Lower lobe of right lung (tissue), 2 donors: ENCODE measurements around the gene TENT5C. TPM values are rescaled to one million over a fixed set of nuclear protein-coding genes. Genes with fewer than 3 reads are reported as not detected.

Experiments
- ATAC-seq, 2 donors: fragments of 200-7000 bp; cut with Tn5 transposase; one replicate each; pipeline ENCODE4 v1.9.1; 2020 to 2022; ENCODE audit warnings: mild to moderate bottlenecking in 2 of 2, moderate library complexity in 2 of 2
- DNase-seq: peaks from one replicate; pipeline ENCODE4 v3.0.0-alpha.2; 2020
- H3K27ac ChIP-seq: fragments of 200-600 bp; one replicate; pipeline ENCODE4 v1.8.0; 2022
- H3K27me3 ChIP-seq: fragments of 200-600 bp; one replicate; pipeline ENCODE4 v1.8.0; 2022; ENCODE audit warnings: low read depth
- H3K36me3 ChIP-seq: fragments of 200-600 bp; one replicate; pipeline ENCODE4 v1.8.0; 2022; ENCODE audit warnings: mild to moderate bottlenecking
- H3K4me1 ChIP-seq: fragments of 200-600 bp; one replicate; pipeline ENCODE4 v1.8.0; 2022
- H3K4me3 ChIP-seq: fragments of 200-600 bp; one replicate; pipeline ENCODE4 v1.8.0; 2022; ENCODE audit warnings: mild to moderate bottlenecking
- H3K9me3 ChIP-seq: fragments of 200-600 bp; one replicate; pipeline ENCODE4 v1.8.0; 2022
- intact Hi-C: fragments of 100-400 bp; cut with DNase I; formaldehyde crosslinking; loops from one replicate; pipeline ENCODE4 v1.11.0; 2022
- total RNA-seq: library from RNA; stranded (reverse); fragmentation: NEBNext Ultra II Directional; extraction: Animal tissue kit (Norgen Biotek cat#: 25700); gene quantifications from one replicate; pipeline ENCODE4 v1.2.1, GENCODE V29; 2021
- TF ChIP-seq, protein P1 (sequence below): fragments of 200-600 bp; IDR thresholded peaks from one replicate; pipeline ENCODE4 v1.8.0; 2022; ENCODE audit warnings: antibody characterized with exemption, mild to moderate bottlenecking
- donor health status: DM: no; HTN: yes; CAD: no; lungs with severe emphysema.

TENT5C gene
- total RNA-seq, 1 donor from 2014 or later: 23.2 TPM

- DNase-seq: peak; percentile 78
- intact Hi-C loops: no loop called here
- TF ChIP-seq, protein P1, sequence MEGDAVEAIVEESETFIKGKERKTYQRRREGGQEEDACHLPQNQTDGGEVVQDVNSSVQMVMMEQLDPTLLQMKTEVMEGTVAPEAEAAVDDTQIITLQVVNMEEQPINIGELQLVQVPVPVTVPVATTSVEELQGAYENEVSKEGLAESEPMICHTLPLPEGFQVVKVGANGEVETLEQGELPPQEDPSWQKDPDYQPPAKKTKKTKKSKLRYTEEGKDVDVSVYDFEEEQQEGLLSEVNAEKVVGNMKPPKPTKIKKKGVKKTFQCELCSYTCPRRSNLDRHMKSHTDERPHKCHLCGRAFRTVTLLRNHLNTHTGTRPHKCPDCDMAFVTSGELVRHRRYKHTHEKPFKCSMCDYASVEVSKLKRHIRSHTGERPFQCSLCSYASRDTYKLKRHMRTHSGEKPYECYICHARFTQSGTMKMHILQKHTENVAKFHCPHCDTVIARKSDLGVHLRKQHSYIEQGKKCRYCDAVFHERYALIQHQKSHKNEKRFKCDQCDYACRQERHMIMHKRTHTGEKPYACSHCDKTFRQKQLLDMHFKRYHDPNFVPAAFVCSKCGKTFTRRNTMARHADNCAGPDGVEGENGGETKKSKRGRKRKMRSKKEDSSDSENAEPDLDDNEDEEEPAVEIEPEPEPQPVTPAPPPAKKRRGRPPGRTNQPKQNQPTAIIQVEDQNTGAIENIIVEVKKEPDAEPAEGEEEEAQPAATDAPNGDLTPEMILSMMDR: peak; percentile 38
- H3K9me3 ChIP-seq: no peaks in the 10 kb centered on the region
- H3K27ac ChIP-seq: peak overlapping the region; percentile 41
- peak; percentile 70 to 86 for ATAC-seq
- no peak overlapping the region for H3K4me3 ChIP-seq
- no peaks in the 10 kb centered on the region for H3K36me3 ChIP-seq
- H3K4me1 ChIP-seq: peaks cover 13% of the 10 kb centered on the region
- no peaks in the 10 kb centered on the region for H3K27me3 ChIP-seq
Measured at GRCh38 chr1:117671781-117672501, 66.1 kb downstream of the TENT5C start.

GRCh38 chr1:117672756-117673155 is 66.9 kb downstream of the TENT5C start:
- ATAC-seq (no peak), DNase-seq (no peak)
- Histone ChIP-seq H3K27me3 (no peaks in the 10 kb centered on the region), H3K4me3 (no peak overlapping the region), H3K9me3 (no peaks in the 10 kb centered on the region), H3K4me1 (peaks cover 13% of the 10 kb centered on the region), H3K36me3 (no peaks in the 10 kb centered on the region), H3K27ac (no peak overlapping the region)
- intact Hi-C loops: no loop called here
- TF ChIP-seq, protein P1: no peak

DNA sequence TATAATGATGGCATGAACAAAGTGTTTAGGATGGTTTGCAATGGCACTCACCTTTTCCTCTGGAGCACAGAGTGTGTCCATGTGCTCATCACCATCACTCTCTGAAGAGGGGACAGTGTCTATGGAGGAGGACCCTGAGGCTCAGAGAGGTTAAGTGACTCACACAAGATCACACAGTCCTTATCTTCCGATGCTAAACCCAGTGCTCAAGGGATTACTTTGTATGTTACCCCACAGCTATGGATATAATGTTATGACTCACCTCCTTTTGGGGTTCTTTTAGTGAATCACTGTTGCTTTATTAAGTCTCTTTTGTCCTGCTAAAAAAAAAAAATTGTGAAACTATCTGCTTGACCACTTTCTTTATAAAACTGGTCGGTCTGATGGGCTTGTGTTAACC is 67.6 kb downstream of the TENT5C start:
- Histone ChIP-seq H3K4me3 (no peak overlapping the region), H3K27ac (no peak overlapping the region), H3K27me3 (no peaks in the 10 kb centered on the region), H3K9me3 (no peaks in the 10 kb centered on the region), H3K36me3 (no peaks in the 10 kb centered on the region), H3K4me1 (peaks cover 13% of the 10 kb centered on the region)
- TF ChIP-seq, protein P1: no peak
- intact Hi-C loops: no loop called here
- no peak for DNase-seq
- ATAC-seq: no peak

GRCh38 chr1:117674521-117675400 is 68.9 kb downstream of the TENT5C start:
- TF ChIP-seq, protein P1: peak; percentile 41
- peaks cover 13% of the 10 kb centered on the region for H3K4me1 ChIP-seq

GRCh38 chr1:117675907-117676430 is 70.1 kb downstream of the TENT5C start:
- Histone ChIP-seq H3K4me3 (no peak overlapping the region), H3K4me1 (peaks cover 13% of the 10 kb centered on the region), H3K27me3 (no peaks in the 10 kb centered on the region), H3K9me3 (no peaks in the 10 kb centered on the region), H3K27ac (no peak overlapping the region), H3K36me3 (no peaks in the 10 kb centered on the region)
- no peak for ATAC-seq
- TF ChIP-seq, protein P1: no peak
- intact Hi-C loops: no loop called here
- DNase-seq: no peak

More at GRCh38 chr1:117674521-117675400, 68.9 kb downstream of the TENT5C start:
- Histone ChIP-seq H3K27ac (no peak overlapping the region), H3K27me3 (no peaks in the 10 kb centered on the region), H3K4me3 (no peak overlapping the region), H3K36me3 (no peaks in the 10 kb centered on the region), H3K9me3 (no peaks in the 10 kb centered on the region)
- ATAC-seq (peak in 1 of 2 donors; percentile 40), DNase-seq (no peak)
- intact Hi-C loops: no loop called here
